Measurements from ENCODE around the gene PRDX5. TPM values are rescaled to one million over a fixed set of nuclear protein-coding genes. Genes with fewer than 3 reads are reported as not detected.
A peak's percentile ranks its signal among the peaks of the same experiment; 100 is the strongest.

The PRDX5 gene
- total and polyA plus RNA-seq, 2 experiments from 2014 or later, result 260 to 436 TPM

- Histone ChIP-seq H3K4me2 (ENCODE audit: unreplicated experiment) (no peak overlapping the region), H4K20me1 (ENCODE audit: insufficient read depth) (no peaks in the 10 kb centered on the region), H3K9me2 (ENCODE audit: insufficient read depth) (no peaks in the 10 kb centered on the region), H3K4me1 (ENCODE audit: insufficient read depth) (peaks cover 8% of the 10 kb centered on the region; the same call in 1 of the 2 replicates), H3K9me3 (ENCODE audit: low read depth) (no peaks in the 10 kb centered on the region), H3F3A (ENCODE audit: insufficient read depth) (no peaks in the 10 kb centered on the region), H3K27me3 (replicated peaks; ENCODE audit: insufficient read depth) (peaks cover 24% of the 10 kb centered on the region), H2AFZ (no peak overlapping the region), H3K9ac (no peak overlapping the region), H3K79me2 (ENCODE audit: insufficient read depth) (no peaks in the 10 kb centered on the region), H3K36me3 (ENCODE audit: low read depth) (no peaks in the 10 kb centered on the region), H3K27ac (no peak overlapping the region), H3K4me3 (no peak overlapping the region)
- in situ Hi-C loops (cut with MboI), result no loop called here
- WGBS, 2 experiments (ENCODE audit: low coverage in 1 of 2, low lambda C conversion rate in 2 of 2, missing lambda C conversion rate in 2 of 2), result 77 to 82% methylated on average over 4 of the region's 4 CpGs
- DNase-seq, result no peak
- TF ChIP-seq EZH2 (IDR thresholded peaks at IDR 0.05; ENCODE audit: insufficient read depth, poor library complexity, severe bottlenecking), result no peak
- no peak for TF ChIP-seq EZH2phosphoT487 (IDR thresholded peaks at IDR 0.05; ENCODE audit: insufficient read depth, low read depth)
Observed at GRCh38 chr11:64295760-64296159, 22.2 kb upstream of the PRDX5 start.

GRCh38 chr11:64296236-64296635 lies 21.7 kb upstream of the PRDX5 start:
- H3K36me3 ChIP-seq (ENCODE audit: low read depth), result no peaks in the 10 kb centered on the region
- H3F3A ChIP-seq (ENCODE audit: insufficient read depth), result no peaks in the 10 kb centered on the region
- peaks cover 10% of the 10 kb centered on the region; the same call in 1 of the 2 replicates for H3K4me1 ChIP-seq (ENCODE audit: insufficient read depth)
- H4K20me1 ChIP-seq (ENCODE audit: insufficient read depth), result no peaks in the 10 kb centered on the region
- H3K79me2 ChIP-seq (ENCODE audit: insufficient read depth), result no peaks in the 10 kb centered on the region
- no peaks in the 10 kb centered on the region for H3K9me3 ChIP-seq (ENCODE audit: low read depth)
- no peak overlapping the region for H3K27ac ChIP-seq
- no peak overlapping the region for H3K9ac ChIP-seq
- no peak overlapping the region for H2AFZ ChIP-seq
- no peaks in the 10 kb centered on the region for H3K9me2 ChIP-seq (ENCODE audit: insufficient read depth)
- no peak for TF ChIP-seq EZH2 (IDR thresholded peaks at IDR 0.05; ENCODE audit: insufficient read depth, poor library complexity, severe bottlenecking)
- TF ChIP-seq EZH2phosphoT487 (IDR thresholded peaks at IDR 0.05; ENCODE audit: insufficient read depth, low read depth), result no peak
- 0% methylated on average over 1 of the region's 1 CpG for WGBS, 2 experiments (ENCODE audit: low coverage in 1 of 2, low lambda C conversion rate in 2 of 2, missing lambda C conversion rate in 2 of 2)
- peaks cover 24% of the 10 kb centered on the region for H3K27me3 ChIP-seq (replicated peaks; ENCODE audit: insufficient read depth)
- H3K4me2 ChIP-seq (ENCODE audit: unreplicated experiment), result no peak overlapping the region
- in situ Hi-C loops (cut with MboI), result no loop called here
- DNase-seq, result peak; percentile 60
- H3K4me3 ChIP-seq, result no peak overlapping the region

- Histone ChIP-seq H2AFZ (no peak overlapping the region), H3K4me1 (ENCODE audit: insufficient read depth) (peaks cover 10% of the 10 kb centered on the region; the same call in 1 of the 2 replicates), H3K9me2 (ENCODE audit: insufficient read depth) (no peaks in the 10 kb centered on the region), H3K36me3 (ENCODE audit: low read depth) (no peaks in the 10 kb centered on the region), H3K9ac (no peak overlapping the region), H4K20me1 (ENCODE audit: insufficient read depth) (no peaks in the 10 kb centered on the region), H3K4me2 (ENCODE audit: unreplicated experiment) (no peak overlapping the region), H3K27ac (no peak overlapping the region), H3K27me3 (replicated peaks; ENCODE audit: insufficient read depth) (peaks cover 20% of the 10 kb centered on the region), H3K79me2 (ENCODE audit: insufficient read depth) (no peaks in the 10 kb centered on the region), H3K9me3 (ENCODE audit: low read depth) (no peaks in the 10 kb centered on the region), H3F3A (ENCODE audit: insufficient read depth) (no peaks in the 10 kb centered on the region), H3K4me3 (no peak overlapping the region)
- WGBS, 2 experiments (ENCODE audit: low coverage in 1 of 2, low lambda C conversion rate in 2 of 2, missing lambda C conversion rate in 2 of 2), result 67% methylated on average over 31 to 34 of the region's 34 CpGs
- no peak for DNase-seq
- in situ Hi-C loops (cut with MboI), result no loop called here
- TF ChIP-seq EZH2 (IDR thresholded peaks at IDR 0.05; ENCODE audit: insufficient read depth, poor library complexity, severe bottlenecking), result no peak
- no peak for TF ChIP-seq EZH2phosphoT487 (IDR thresholded peaks at IDR 0.05; ENCODE audit: insufficient read depth, low read depth)
Observed at GRCh38 chr11:64296830-64297698, 20.9 kb upstream of the PRDX5 start.

GRCh38 chr11:64297699-64298358 lies 20.1 kb upstream of the PRDX5 start:
- Histone ChIP-seq H3K4me1 (ENCODE audit: insufficient read depth) (peaks cover 10% of the 10 kb centered on the region; the same call in 1 of the 2 replicates), H3F3A (ENCODE audit: insufficient read depth) (no peaks in the 10 kb centered on the region), H3K9me3 (ENCODE audit: low read depth) (no peaks in the 10 kb centered on the region), H3K9me2 (ENCODE audit: insufficient read depth) (no peaks in the 10 kb centered on the region), H3K9ac (no peak overlapping the region), H3K4me2 (ENCODE audit: unreplicated experiment) (no peak overlapping the region), H2AFZ (no peak overlapping the region), H4K20me1 (ENCODE audit: insufficient read depth) (no peaks in the 10 kb centered on the region), H3K4me3 (no peak overlapping the region), H3K27me3 (replicated peaks; ENCODE audit: insufficient read depth) (peaks cover 13% of the 10 kb centered on the region), H3K36me3 (ENCODE audit: low read depth) (no peaks in the 10 kb centered on the region), H3K79me2 (ENCODE audit: insufficient read depth) (no peaks in the 10 kb centered on the region), H3K27ac (no peak overlapping the region)
- no peak for TF ChIP-seq EZH2 (IDR thresholded peaks at IDR 0.05; ENCODE audit: insufficient read depth, poor library complexity, severe bottlenecking)
- no peak for TF ChIP-seq EZH2phosphoT487 (IDR thresholded peaks at IDR 0.05; ENCODE audit: insufficient read depth, low read depth)
- in situ Hi-C loops (cut with MboI), result no loop called here
- 77 to 81% methylated on average over 18 of the region's 18 CpGs for WGBS, 2 experiments (ENCODE audit: low coverage in 1 of 2, low lambda C conversion rate in 2 of 2, missing lambda C conversion rate in 2 of 2)
- DNase-seq, result no peak

Data from GM23248 (cell line).